GM18867 (cell line): ENCODE results near the gene MRPL49.
"Not testable (repeated sequence)": the region's sequence is repeated elsewhere in the genome, so short reads cannot be mapped to it uniquely, and the experiment has no call there.

Experiments
- ATAC-seq: cut with Tn5 transposase; IDR thresholded peaks from one replicate; pipeline ENCODE4 v1.9.1; 2021; ENCODE audit warnings: mild to moderate bottlenecking, moderate library complexity; ENCODE audit not compliant: unreplicated experiment

Gene MRPL49

DNA sequence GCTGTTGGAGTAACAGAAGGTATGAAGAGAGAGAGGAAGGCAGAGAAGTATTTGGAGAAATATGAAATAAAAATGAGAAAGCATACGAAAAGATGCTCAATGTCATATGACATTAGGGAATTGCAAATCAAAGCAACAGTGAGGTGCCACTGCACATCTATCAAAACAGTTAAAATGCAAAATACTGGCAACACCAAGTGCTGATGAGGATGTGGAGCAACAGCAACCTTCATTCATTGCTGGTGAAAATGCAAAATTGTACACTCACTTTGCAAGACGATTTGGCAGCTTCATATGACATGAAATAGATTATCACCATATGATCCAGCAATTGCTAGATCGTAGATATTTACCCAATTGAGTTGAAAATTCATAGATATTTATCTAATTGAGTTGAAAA is 38.5 kb downstream of the MRPL49 start:
- no peak for ATAC-seq

DNA sequence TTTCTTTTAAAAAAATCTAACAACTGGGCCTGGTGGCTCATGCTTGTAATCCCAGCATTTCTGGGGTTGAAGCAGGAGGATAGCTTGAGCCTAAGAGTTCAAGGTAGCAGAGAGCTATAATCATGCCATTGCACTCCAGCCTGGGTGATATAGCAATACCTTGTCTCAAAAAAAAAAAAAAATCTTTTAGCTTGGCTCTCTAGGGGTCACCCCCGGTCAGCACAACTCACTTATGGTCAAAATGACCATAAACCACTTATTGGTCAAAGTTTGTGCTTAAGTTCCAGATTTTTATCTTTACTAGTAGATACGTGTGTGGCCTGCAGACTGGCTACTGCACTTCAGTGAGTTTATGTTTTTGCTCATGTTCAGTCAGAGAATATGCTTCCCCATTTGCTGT is 41.6 kb downstream of the MRPL49 start:
- ATAC-seq, result no peak

DNA sequence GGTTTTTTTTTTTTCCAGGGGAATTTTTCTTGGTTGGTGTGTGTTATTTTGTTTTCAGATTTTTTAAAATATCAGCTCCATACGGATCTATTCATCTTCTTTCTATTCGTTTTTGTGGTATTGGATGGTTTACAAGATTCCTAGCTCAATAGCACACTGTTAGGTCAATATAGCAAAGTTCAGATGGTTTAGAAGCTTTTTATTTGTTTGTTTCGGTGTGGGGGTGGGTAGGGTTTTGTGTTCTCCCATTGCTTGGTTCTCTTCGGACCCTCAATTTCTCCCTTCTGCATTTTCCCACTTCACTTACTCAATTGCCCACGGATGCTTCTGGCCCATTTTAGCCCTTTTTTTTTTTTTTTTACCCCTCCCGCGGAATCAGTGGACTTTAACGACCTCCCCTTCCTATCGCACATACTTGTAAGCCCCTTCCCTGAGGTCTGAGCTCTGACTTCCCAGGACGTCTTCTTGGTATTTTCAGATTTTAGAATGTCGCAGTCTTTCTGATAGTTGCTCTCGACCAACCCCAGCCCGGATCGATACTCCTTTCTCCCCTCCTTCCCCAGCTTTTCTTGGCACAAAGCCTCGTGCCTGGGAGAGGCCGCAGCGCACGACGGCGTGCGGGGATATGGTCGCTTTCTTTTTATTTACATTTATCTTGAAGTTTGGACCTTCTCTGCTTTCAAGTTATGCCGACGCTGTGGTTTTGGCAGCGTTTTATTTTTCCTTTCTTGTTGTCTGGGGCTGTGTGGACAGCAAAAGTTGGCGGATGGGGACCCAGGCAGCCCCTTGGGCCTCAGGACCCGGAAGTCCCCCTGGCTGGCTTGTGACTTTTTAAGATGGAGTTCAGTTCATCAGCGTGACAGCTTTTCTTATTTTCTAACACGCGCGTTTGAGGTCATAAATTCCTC is 43.5 kb downstream of the MRPL49 start:
- no peak for ATAC-seq

GRCh38 chr11:65166893-65167292 is 44.8 kb downstream of the MRPL49 start:
- ATAC-seq, result no peak

- ATAC-seq, result no peak
These were observed 45.5 kb downstream of the MRPL49 start for GRCh38 chr11:65167656-65168055.

DNA sequence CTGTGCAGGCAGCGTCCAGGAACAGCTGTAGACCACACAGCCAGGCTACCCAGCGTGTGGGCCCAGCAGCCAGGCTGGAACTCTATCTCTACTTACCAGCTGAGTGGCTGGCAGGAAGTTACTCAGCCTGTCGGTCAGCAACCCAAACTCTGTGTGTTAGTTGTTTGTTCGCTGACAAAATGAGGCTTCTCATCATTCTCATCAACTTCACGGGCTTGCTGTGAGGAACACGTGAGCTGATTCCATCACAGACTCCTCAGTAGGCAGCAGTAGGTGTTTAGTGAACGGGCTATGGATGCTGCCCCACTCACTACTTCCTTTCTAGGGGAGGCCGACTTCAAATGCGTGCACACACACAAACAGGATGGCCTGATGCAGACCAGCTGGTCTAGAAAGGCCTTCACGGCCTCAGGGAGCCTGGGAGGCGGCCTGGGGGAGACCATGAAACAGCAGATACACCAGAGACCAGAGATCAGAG is 47.1 kb downstream of the MRPL49 start:
- no peak for ATAC-seq

GRCh38 chr11:65170058-65170534 is 48.0 kb downstream of the MRPL49 start, which contains the start of gene SPDYC:
Gene SPDYC, plus strand, starts transcription at chr11:65170233. Its CDS starts 1,125 bp downstream, at chr11:65171358.
- ATAC-seq, result no peak

GRCh38 chr11:65172600-65172999 is 50.5 kb downstream of the MRPL49 start:
- ATAC-seq, result no peak

DNA sequence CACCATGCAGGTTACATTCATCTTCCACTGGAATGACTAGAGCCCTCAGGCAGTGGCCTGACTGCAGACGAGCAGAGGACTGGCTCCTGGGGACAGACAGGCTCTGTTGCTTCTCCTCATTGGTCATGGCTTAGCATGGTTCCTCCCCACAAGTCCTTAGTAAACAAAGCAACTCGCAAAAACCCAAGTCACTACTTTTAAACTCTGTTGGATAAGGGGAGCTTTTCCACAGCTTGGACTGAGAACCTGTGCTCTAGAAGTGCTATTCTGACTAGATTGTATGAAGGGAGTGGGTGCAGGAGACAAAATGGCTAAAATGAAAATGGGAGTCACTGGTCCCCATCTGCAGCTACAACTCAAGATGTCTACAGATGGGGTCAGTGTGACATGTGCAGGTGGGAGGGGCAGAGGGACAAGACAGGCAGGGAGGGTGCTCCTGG is 52.5 kb downstream of the MRPL49 start:
- ATAC-seq, result not testable (repeated sequence)
